ENCODE measurements around the gene MYO15A.

- TF ChIP-seq, protein P1, sequence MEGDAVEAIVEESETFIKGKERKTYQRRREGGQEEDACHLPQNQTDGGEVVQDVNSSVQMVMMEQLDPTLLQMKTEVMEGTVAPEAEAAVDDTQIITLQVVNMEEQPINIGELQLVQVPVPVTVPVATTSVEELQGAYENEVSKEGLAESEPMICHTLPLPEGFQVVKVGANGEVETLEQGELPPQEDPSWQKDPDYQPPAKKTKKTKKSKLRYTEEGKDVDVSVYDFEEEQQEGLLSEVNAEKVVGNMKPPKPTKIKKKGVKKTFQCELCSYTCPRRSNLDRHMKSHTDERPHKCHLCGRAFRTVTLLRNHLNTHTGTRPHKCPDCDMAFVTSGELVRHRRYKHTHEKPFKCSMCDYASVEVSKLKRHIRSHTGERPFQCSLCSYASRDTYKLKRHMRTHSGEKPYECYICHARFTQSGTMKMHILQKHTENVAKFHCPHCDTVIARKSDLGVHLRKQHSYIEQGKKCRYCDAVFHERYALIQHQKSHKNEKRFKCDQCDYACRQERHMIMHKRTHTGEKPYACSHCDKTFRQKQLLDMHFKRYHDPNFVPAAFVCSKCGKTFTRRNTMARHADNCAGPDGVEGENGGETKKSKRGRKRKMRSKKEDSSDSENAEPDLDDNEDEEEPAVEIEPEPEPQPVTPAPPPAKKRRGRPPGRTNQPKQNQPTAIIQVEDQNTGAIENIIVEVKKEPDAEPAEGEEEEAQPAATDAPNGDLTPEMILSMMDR (IDR thresholded peaks at IDR 0.05; ENCODE audit: low read length) = no peak
- TF ChIP-seq EZH2 (optimal IDR thresholded peaks at IDR 0.05; ENCODE audit: low read depth, low read length) (no peak), EZH2phosphoT487 (IDR thresholded peaks at IDR 0.05; ENCODE audit: low read length) (no peak)
Observed at GRCh38 chr17:18179804-18180203, 71.2 kb downstream of the MYO15A start.
